Measurements from ENCODE around the gene SLCO4A1.

The SLCO4A1 gene

GRCh38 chr20:62653373-62653772, 11.1 kb downstream of the SLCO4A1 start:
- DNase-seq (ENCODE audit: low spot score) = no peak

- no peak for DNase-seq (ENCODE audit: low spot score)
Observed at GRCh38 chr20:62653951-62654685, 11.8 kb downstream of the SLCO4A1 start.

- DNase-seq (ENCODE audit: low spot score) = no peak
Observed at GRCh38 chr20:62655282-62656196, 13.2 kb downstream of the SLCO4A1 start.

- no peak for DNase-seq (ENCODE audit: low spot score)
Observed at GRCh38 chr20:62656197-62656918, 14.1 kb downstream of the SLCO4A1 start.

GRCh38 chr20:62656919-62657588, 14.8 kb downstream of the SLCO4A1 start:
- no peak for DNase-seq (ENCODE audit: low spot score)

GRCh38 chr20:62657589-62657942, 15.3 kb downstream of the SLCO4A1 start:
- no peak for DNase-seq (ENCODE audit: low spot score)

GRCh38 chr20:62657956-62658355, 15.7 kb downstream of the SLCO4A1 start:
- no peak for DNase-seq (ENCODE audit: low spot score)

GRCh38 chr20:62658593-62659178, 16.4 kb downstream of the SLCO4A1 start:
- DNase-seq (ENCODE audit: low spot score) = no peak

- DNase-seq (ENCODE audit: low spot score) = no peak
Observed at GRCh38 chr20:62659488-62660239, 17.4 kb downstream of the SLCO4A1 start.

- DNase-seq (ENCODE audit: low spot score) = no peak
Observed at GRCh38 chr20:62660240-62660615, 17.9 kb downstream of the SLCO4A1 start.

- DNase-seq (ENCODE audit: low spot score) = no peak
Observed at GRCh38 chr20:62660768-62661167, 18.5 kb downstream of the SLCO4A1 start.

GRCh38 chr20:62661647-62662046, 19.3 kb downstream of the SLCO4A1 start:
- no peak for DNase-seq (ENCODE audit: low spot score)

GRCh38 chr20:62662422-62662821, 20.1 kb downstream of the SLCO4A1 start:
- no peak for DNase-seq (ENCODE audit: low spot score)

GRCh38 chr20:62663145-62664018, 21.1 kb downstream of the SLCO4A1 start:
- no peak for DNase-seq (ENCODE audit: low spot score)

GRCh38 chr20:62664019-62664971, 22.0 kb downstream of the SLCO4A1 start:
- no peak for DNase-seq (ENCODE audit: low spot score)

GRCh38 chr20:62665153-62665754, 23.0 kb downstream of the SLCO4A1 start:
- DNase-seq (ENCODE audit: low spot score) = no peak

- DNase-seq (ENCODE audit: low spot score) = no peak
Observed at GRCh38 chr20:62665826-62666735, 23.8 kb downstream of the SLCO4A1 start.

All from cerebellar cortex (tissue), 1 donor.